GM13976 (cell line): Measurements from ENCODE around the gene SOBP.
"Not testable (repeated sequence)": the region's sequence is repeated elsewhere in the genome, so short reads cannot be mapped to it uniquely, and the experiment has no call there.

ENCODE experiments used
- DNase-seq: peaks from one replicate; pipeline ENCODE4 v3.0.0; 2012; ENCODE audit warnings: low spot score
- in situ Hi-C: fragments of 300-500 bp; cut with MboI; formaldehyde crosslinking; loops from one replicate; pipeline ENCODE4 v1.12.0; 2022; ENCODE audit warnings: low sequenced_read_pairs, mixed read lengths, inconsistent platforms; ENCODE audit not compliant: unreplicated experiment
- TF ChIP-seq, protein P1 (sequence below): IDR thresholded peaks from 2 replicates; pipeline ENCODE4 v1.5.1; 2012; ENCODE audit warnings: borderline replicate concordance, mild to moderate bottlenecking; ENCODE audit not compliant: insufficient read depth; ENCODE audit errors: extremely low read depth, missing control alignments, control extremely low read depth

The SOBP gene

DNA sequence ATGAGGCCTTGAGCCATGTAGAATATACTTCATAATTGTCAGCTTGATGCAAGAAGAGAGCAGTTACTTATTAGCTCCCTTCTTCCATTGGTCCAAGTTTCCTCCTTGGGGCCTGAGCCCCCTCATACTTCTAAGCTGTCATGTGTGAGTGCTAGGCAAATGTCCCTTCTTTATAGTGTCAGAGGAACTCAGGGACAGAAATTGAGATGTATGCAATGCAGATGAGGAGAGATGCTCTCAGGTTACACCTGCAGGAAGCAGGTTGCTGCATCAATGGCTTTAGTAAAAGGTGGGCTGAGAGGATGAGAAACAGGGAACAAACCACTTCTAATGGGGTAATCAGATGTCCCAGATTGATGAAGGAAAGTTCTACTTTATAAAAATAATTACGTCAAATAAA is 23.9 kb upstream of the SOBP start:
- in situ Hi-C loops = no loop called here
- TF ChIP-seq, protein P1, sequence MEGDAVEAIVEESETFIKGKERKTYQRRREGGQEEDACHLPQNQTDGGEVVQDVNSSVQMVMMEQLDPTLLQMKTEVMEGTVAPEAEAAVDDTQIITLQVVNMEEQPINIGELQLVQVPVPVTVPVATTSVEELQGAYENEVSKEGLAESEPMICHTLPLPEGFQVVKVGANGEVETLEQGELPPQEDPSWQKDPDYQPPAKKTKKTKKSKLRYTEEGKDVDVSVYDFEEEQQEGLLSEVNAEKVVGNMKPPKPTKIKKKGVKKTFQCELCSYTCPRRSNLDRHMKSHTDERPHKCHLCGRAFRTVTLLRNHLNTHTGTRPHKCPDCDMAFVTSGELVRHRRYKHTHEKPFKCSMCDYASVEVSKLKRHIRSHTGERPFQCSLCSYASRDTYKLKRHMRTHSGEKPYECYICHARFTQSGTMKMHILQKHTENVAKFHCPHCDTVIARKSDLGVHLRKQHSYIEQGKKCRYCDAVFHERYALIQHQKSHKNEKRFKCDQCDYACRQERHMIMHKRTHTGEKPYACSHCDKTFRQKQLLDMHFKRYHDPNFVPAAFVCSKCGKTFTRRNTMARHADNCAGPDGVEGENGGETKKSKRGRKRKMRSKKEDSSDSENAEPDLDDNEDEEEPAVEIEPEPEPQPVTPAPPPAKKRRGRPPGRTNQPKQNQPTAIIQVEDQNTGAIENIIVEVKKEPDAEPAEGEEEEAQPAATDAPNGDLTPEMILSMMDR = no peak
- no peak for DNase-seq

DNA sequence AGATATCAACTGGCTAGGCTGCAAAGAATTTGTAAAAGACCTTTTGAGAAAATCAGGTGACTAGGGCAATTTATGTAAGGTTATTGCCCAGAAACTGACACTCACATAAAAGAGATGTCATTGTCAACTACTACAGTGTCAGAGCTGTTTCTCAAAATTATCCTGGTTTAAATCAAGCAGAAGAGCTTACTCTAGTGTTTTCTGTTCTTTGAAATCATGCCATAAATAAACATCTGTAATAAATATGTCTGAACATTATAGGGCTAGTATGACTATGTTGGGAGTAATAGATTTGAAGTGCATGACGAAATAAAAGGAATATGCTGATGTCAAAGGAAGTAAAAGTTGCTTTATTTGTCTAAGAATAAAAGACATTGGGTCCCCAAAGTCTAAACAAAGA is 19.6 kb upstream of the SOBP start:
- TF ChIP-seq, protein P1 = no peak
- DNase-seq = no peak
- in situ Hi-C loops = no loop called here

DNA sequence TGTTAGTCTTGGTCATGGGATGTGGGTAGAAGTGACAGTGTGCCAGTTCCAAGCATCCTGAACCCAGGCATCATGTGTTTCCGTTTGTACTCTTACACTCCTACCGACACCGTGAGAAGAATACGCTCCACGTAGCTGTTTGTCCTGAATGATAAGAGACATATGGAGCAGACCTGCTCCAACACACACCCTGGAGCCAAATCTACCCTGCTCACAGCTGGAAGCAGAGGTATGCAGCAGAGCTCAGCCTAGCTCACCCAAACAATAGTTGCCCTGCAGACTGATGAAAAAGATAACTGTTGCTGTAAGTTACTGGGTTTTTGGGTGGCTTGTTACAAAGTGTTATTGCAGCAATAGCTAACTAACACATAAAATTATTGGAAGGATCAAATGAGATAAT is 16.3 kb upstream of the SOBP start:
- in situ Hi-C loops = no loop called here
- TF ChIP-seq, protein P1 = no peak
- no peak for DNase-seq

DNA sequence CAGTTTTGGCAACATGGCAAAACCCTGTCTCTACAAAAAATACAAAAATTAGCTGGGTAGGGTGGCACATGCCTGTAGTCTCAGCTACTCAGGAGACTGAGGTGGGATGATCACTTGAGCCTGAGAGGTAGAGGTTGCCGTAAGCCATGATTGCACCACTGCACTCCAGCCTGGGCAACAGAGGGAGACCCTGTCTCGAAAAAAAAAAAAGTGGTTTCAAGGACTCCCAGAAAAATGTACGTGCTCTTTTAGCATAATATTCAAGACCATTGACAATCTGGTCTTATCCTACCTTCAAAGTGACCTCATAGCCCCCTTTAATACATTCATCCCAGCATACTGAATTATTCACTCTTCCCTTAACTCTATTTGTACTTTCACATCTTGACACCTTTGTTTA is 14.6 kb upstream of the SOBP start:
- DNase-seq, in situ Hi-C loops: not testable (repeated sequence)

DNA sequence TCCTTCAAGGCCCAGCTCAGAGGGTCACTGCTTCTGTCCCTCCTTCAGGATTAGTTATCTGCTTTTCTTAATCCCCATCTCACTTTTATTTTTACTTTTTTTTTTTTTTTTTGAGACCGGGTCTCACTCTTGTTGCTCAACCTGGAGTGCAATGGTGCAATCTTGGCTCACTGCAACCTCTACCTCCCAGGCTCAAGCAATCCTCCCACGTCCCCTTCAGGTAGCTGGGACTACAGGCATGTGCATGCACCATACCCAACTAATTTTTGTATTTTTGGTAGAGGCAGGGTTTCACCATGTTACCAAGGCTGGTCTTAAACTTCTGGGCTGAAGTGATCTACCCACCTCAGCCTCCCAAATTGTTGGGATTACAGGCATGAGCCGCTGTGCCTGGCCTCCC is 14.1 kb upstream of the SOBP start:
- DNase-seq, in situ Hi-C loops: not testable (repeated sequence)

DNA sequence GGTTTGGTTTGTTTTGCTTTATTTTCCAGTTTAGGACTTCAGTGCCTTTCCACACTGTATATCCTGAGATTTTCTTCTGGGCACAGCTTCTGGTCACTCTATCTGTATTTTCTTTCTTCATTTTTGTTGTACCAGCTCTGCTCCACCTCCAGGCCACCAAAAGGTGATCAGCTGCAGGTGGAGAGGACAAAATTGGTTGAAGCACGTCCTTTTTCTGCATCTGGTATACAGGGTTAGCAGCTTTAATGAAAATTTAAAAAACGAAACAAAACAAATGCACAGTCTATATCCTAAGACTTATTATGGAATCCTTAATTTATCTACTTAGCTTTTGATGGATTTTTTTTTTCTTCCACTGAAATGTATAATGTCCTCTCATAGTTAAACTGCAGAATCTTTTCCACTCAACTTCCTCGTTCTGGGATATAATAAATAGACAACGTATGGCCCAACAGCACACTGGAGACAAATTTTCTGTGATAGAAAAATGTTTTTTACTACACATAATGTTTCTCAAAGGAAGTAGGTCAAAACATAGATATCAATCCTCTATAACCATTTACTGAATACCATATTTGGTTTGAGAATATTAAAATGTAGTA is 10.7 kb upstream of the SOBP start:
- TF ChIP-seq, protein P1 = no peak
- in situ Hi-C loops = no loop called here
- DNase-seq = no peak

DNA sequence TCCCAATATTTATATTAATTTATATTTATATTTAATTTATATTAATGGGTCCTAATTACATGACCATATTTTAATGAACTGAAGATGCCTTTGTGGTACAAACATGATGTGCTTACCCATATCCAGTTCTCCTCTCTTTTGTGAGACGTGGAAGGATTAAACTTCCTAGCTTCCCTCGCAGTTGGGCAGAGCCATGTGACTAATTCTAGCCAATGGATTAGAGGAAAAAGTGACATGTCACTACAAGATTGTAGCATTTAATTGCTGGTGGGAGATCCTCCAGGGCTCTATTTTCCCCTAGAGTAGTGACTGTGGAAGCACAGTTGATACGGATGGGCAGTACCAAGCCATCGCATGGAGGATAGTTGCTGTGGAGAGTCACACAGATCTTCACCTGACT is 4.8 kb upstream of the SOBP start:
- TF ChIP-seq, protein P1 = no peak
- in situ Hi-C loops = no loop called here
- no peak for DNase-seq
